Measurements from ENCODE around the gene SEMG1. TPM values are rescaled to one million over a fixed set of nuclear protein-coding genes. Genes with fewer than 3 reads are reported as not detected.

The SEMG1 gene
- not detected for total RNA-seq

DNA sequence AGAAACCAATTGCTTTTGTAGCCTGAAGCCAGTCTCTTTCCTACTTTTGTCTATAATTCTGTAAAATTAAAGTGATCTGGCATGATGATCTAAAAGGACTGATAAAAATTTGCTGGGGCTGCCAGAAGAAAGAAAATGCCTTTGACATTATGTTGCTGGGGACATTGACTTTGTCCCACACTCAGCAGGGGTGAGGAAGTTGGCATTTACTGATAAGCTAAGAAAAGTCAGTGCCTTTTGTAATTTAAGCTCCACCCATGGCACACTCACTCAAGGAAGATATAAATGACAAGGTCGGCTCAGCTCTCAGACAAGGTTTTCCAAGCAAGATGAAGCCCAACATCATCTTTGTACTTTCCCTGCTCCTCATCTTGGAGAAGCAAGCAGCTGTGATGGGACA lies at the start of gene SEMG1:
Gene SEMG1, plus strand, starts transcription at position 309 of the 400 bp plus-strand sequence. Its CDS starts 21 bp downstream, at position 330.
- ATAC-seq, result no peak
- no peak for DNase-seq (ENCODE audit: low spot score)

DNA sequence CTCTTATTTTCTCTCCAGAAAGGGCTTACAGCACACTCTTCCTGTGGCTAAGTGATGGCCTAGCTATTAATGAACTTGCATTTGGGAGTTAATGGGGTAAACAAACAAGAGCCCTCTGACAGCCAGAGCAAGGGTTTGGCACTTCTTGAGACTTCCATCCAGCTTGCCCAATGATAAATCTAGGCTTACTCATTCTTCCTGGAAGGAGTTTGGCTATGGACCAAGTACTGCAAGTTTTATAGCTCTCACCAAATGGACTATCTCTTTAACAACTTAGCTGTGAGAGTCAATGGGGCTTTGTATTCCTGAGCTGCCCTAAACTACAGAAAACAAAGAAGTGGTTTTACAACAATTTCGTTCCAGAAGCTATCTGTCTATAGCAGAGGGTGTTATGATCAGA lies 48.9 kb upstream of the SEMG1 start:
- no peak for DNase-seq (ENCODE audit: low spot score)
- ATAC-seq, result no peak

GRCh38 chr20:45163083-45163803 lies 43.6 kb upstream of the SEMG1 start:
- DNase-seq (ENCODE audit: low spot score) (no peak), ATAC-seq (no peak)

GRCh38 chr20:45164906-45165305 lies 41.9 kb upstream of the SEMG1 start:
- DNase-seq (ENCODE audit: low spot score), result no peak
- ATAC-seq, result no peak

DNA sequence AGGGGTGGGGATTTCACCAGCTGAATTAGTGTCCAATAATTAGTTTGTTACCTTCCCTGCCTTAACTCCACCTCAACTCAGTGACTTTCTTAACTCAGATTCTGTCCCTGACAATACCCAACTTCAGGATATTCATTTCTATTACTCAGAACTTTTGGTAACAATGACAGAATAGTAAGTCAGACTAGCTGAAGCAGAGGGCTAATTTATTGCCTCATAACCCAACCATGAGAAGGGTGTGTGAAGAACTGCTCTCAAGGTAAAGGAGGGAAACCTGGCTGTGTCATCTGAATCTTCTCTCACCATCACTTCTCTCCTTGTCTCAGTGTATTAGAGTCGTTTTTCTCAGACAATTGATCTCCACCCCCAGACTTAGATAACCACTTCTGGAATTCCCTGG lies 33.3 kb upstream of the SEMG1 start:
- DNase-seq (ENCODE audit: low spot score) (no peak), ATAC-seq (no peak)

DNA sequence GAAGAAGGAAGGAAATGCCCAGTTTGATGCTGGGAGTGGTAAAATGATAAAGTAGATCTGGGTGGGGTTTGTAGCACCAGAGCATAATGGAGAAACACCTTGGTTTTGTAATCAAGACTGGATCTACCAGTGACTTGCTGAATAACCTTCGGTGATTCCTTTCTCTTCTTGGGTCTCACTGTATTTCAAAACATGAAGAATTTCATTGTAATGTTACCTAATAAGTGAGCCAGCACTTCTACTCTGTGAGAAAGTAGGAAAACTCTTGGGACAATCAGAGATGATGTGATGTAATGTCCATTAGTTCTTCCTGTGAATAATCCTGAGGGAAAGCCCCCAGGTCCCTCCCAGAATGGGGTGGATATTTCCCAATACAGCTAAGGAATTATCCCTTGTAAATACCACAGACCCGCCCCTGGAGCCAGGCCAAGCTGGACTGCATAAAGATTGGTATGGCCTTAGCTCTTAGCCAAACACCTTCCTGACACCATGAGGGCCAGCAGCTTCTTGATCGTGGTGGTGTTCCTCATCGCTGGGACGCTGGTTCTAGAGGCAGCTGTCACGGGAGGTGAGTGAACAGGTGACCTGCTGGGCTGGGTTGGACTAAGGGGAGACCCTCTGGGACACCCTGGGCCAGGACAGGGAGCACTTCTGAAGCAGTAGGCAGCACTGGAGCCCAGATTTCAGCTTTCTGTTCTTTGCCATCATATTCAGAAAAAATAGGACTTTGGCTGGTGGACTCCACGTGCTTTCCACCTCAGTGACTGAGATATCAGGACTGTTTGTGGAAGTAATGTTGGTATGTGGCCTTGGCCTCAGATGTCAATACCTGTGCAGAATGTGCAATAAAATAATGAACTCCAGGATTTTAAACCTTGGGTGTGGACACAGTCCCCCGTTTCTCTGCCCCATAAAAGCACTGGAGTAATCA lies 32.1 kb upstream of the SEMG1 start, which contains the start of gene PI3:
Gene PI3, plus strand, starts transcription at position 469 of the 931 bp plus-strand sequence. Its CDS starts 21 bp downstream, at position 490.
- DNase-seq (ENCODE audit: low spot score) (no peak), ATAC-seq (no peak)

- no peak for DNase-seq (ENCODE audit: low spot score)
- no peak for ATAC-seq
These were observed 30.1 kb upstream of the SEMG1 start for GRCh38 chr20:45176526-45177267.

DNA sequence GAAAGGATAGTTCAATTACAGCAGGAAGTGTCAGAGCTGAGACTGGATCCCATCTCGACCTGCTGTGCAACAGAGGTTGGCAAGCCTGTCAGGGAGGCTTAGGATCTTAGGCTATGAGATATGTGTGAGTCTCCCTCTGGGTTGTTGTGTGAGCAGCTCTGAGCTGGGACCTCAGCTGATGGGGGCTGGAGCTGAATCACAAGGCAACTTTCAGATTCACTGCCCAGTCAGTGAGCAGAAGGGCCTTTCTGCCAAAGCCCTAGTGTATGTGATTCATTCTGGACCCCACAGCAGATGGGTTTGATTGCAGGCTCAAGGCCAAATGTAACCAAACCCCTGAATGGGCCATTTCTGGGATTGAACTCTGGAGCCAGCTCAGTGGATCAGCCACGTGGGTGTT lies 27.7 kb upstream of the SEMG1 start:
- ATAC-seq (no peak), DNase-seq (ENCODE audit: low spot score) (no peak)

- no peak for ATAC-seq
- DNase-seq (ENCODE audit: low spot score), result no peak
These were observed 25.2 kb upstream of the SEMG1 start for GRCh38 chr20:45181639-45182038.

DNA sequence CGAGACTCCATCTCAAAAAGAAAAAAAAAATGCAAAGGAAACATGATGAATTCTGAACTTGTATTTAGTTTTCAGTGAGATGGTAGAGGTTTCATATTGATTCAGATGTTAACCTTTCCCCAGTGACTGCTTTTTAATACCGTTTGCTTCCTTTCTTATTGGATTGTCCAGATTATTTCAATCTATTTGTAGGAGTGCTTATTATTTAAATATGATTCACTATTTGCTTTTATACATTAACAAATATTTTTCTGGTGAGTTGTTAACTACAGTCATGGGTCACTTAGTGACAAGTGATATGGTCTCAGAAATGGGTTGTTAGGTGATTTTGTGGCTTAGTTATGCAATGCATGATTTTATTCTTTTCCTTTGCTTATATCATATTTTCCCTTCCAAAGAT lies 23.7 kb upstream of the SEMG1 start:
- DNase-seq (ENCODE audit: low spot score), result no peak
- ATAC-seq, result no peak

- no peak for ATAC-seq
- DNase-seq (ENCODE audit: low spot score), result no peak
These were observed 19.1 kb upstream of the SEMG1 start for GRCh38 chr20:45187693-45188092.

DNA sequence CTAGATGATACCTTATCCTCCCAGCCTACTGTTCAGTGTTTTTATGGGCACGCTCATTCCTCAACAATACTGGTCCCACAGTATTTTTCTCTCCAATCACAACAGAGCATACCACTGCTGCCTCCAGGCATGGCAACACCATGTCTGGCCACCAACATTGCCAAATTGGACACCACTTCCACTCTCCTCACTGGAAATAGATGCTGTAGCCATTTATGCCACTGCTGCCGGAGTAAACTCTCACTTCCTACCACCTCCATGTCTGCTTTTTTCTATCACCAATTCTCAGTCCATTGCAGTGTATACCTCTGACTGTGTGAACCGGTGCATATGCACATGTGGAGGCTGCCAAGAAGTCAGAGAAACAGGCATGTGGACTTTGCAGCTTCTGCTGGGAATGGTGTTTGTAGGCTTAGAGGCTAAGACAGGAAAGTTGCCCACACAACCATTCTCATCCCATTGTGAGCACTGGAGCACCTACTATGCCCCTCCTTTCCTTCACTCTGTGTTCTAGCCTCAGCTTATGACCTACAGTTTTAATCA lies 17.7 kb upstream of the SEMG1 start:
- DNase-seq (ENCODE audit: low spot score), result no peak
- ATAC-seq, result no peak

DNA sequence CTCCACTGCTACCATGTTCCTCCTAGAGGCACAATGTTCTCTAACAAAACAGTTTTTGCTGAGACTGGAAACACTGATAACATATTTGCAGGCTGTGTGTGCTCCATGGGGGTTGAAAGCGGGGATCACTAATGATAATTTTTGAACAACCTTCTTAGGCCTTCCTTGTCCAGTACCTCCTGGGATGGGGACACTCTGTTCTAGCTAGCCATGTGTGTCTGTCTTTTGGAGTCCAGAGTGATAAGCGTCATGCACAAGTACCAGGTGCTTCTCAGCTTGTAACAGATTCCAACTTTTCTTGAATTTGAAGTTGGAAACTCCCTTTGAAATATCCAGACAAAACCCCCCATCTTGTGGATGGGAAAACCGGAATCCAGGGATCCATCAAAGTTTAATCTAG lies 17.0 kb upstream of the SEMG1 start:
- ATAC-seq, result no peak
- no peak for DNase-seq (ENCODE audit: low spot score)

GRCh38 chr20:45191926-45192325 lies 14.9 kb upstream of the SEMG1 start:
- ATAC-seq, result no peak

DNA sequence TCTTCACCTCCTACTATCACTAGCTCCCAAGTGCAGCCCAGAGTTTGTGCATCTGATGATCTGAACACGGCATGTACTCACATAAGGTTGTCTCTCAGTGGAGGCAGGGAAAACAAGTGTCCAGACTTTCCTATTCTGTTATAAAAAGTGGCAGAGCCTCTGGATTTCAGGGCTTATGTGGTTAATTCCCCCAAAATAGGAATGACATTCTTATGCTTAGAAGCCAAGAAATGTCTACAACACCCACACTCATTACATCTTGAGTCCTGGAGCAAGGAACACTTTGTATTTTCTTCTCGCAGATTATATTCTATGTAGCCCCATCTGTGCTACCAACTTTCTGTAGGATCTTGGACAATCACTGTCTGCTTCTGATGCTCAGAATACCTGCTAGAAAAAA lies 13.5 kb upstream of the SEMG1 start:
- no peak for DNase-seq (ENCODE audit: low spot score)

More at GRCh38 chr20:45191926-45192325, 14.9 kb upstream of the SEMG1 start:
- no peak for DNase-seq (ENCODE audit: low spot score)

GRCh38 chr20:45209924-45210323 lies 3.1 kb downstream of the SEMG1 start:
- ATAC-seq (no peak), DNase-seq (ENCODE audit: low spot score) (no peak)

More for the DNA sequence above, 13.5 kb upstream of the SEMG1 start:
- no peak for ATAC-seq

- ATAC-seq (no peak), DNase-seq (ENCODE audit: low spot score) (no peak)
These were observed 5.0 kb downstream of the SEMG1 start for GRCh38 chr20:45211569-45212474.

DNA sequence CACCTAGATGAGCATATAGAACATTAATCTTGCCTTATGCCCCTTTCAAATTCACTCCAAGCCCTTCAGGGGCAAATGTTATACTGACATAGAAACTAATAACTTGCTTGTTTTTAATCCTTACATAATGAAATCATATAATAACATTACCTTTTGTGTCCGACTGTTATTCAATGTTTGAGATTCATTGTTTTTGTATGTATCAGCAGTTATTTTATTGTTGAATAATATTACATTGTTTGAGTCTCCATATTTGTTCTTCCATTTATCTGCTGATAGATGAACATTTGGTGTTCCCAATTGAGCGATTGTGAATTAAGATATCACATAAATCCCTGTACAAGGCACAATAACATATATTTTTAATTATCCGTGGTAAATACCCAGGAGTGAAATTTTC lies 6.0 kb downstream of the SEMG1 start:
- ATAC-seq, result no peak

DNA sequence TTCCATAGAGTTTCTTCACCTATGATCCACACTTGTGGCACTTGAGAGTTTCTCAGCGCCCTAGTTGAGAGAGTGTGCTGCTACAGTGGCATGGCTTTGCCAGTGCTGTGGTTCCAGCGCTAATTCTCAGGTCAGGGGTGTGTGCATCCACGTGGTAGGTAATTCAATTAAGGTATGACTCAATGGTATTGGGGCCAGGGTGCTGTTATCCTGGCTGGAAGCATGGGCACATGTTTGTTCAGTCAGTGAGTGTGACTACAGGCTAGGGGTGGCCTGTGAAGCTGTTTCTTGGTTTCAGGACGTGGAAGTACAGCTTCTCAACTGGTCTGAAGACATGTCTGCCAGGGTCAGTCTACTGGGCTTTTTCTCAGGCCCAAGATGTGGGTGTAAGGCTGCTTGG lies 11.3 kb downstream of the SEMG1 start:
- no peak for ATAC-seq
- DNase-seq (ENCODE audit: low spot score), result no peak

More for the DNA sequence above, 6.0 kb downstream of the SEMG1 start:
- no peak for DNase-seq (ENCODE audit: low spot score)

DNA sequence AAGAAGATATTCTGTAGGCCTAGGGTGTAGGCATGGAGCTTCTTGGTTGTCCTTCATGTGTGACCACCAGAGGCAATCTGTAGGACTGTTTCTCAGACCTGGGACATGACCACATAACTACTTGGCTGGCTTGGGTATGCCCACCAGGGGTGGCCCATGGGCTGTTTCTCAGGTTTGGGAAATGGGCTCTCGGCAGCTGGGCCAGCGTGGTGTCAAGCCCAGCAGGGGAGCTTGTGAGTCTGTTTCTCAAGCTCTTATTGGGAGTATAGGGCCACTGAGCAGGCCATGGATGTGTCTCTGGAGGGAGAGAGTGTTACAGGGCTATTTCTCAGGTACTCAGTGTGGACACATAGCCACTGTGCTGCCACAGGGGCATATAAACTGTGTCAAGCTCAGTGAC lies 11.8 kb downstream of the SEMG1 start:
- ATAC-seq (no peak), DNase-seq (ENCODE audit: low spot score) (no peak)

Measured in left lobe of liver (tissue), 2 donors.